Measurements from ENCODE around the gene PORCN. TPM values are rescaled to one million over a fixed set of nuclear protein-coding genes. Genes with fewer than 3 reads are reported as not detected.
"Not testable (repeated sequence)": the region's sequence is repeated elsewhere in the genome, so short reads cannot be mapped to it uniquely, and the experiment has no call there.

PORCN gene
- total RNA-seq, 1 donor from 2014 or later, result 33.4 TPM

DNA sequence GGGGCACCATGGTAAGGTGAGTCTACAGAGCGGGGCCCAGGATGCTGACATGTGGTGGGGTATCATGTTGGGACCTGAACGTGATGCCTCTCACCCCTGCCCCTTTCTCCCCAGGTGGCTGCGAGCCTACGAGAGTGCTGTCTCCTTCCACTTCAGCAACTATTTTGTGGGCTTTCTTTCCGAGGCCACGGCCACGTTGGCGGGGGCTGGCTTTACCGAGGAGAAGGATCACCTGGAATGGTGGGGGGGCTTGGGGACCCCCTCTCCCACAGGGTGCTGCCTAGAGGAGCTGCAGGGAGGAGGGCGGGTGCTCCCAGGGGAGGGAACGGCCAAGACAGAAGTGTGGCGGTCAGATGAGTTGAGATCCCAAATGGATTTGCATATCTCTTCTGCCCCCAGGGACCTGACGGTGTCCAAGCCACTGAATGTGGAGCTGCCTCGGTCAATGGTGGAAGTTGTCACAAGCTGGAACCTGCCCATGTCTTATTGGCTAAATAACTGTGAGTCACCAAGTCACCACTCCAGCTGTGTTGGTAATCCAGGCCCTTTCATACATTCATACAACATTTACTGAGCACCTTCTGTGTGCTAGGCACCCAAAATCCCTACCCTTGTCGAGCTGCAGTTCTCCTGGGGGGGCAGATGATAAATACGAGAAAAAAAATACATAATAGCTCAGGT, 5.5 kb downstream of the PORCN start:
- Histone ChIP-seq H3K36me3 (ENCODE audit: control insufficient read depth, insufficient read depth, low read length) (peaks cover 8% of the 10 kb centered on the region), H3K27me3 (ENCODE audit: control insufficient read depth, insufficient read depth, low read length) (no peaks in the 10 kb centered on the region), H3K4me3 (ENCODE audit: low read depth, low read length) (no peak overlapping the region)
- TF ChIP-seq, protein P1, sequence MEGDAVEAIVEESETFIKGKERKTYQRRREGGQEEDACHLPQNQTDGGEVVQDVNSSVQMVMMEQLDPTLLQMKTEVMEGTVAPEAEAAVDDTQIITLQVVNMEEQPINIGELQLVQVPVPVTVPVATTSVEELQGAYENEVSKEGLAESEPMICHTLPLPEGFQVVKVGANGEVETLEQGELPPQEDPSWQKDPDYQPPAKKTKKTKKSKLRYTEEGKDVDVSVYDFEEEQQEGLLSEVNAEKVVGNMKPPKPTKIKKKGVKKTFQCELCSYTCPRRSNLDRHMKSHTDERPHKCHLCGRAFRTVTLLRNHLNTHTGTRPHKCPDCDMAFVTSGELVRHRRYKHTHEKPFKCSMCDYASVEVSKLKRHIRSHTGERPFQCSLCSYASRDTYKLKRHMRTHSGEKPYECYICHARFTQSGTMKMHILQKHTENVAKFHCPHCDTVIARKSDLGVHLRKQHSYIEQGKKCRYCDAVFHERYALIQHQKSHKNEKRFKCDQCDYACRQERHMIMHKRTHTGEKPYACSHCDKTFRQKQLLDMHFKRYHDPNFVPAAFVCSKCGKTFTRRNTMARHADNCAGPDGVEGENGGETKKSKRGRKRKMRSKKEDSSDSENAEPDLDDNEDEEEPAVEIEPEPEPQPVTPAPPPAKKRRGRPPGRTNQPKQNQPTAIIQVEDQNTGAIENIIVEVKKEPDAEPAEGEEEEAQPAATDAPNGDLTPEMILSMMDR (IDR thresholded peaks at IDR 0.05; ENCODE audit: insufficient read depth, low read length, severe bottlenecking), result no peak
- DNase-seq (ENCODE audit: low read depth) (peak; percentile 70), FAIRE-seq (no peak)

DNA sequence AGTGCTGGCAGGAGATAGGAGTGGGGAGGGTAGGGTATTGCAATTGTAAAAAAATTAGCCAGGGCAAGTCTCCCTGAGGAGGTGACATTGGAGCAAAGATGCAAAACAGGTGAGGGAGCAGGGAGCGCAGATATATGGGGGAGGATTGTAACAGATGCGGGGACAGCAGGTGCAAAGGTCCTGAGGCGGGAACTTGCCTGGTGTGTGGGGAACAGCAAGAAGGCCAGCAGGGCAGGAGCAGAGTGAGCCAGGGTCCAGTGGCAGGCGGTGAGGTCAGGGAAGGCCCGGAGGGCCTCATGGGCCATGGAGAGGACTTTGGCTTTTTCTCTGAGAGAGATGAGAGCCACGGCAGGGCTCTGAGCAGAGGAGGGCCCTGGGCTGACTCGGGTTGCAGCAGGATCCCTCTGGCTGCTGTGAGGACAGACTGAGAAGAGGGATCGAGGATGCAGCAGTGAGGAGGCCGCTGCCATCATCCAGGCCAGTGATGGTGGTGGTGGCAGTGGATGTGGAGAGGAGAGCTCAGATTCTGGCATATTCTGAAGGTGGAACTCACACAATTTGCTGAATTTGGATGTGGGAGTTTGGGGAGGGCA, 6.2 kb downstream of the PORCN start:
- no peak for FAIRE-seq
- peaks cover 8% of the 10 kb centered on the region for H3K36me3 ChIP-seq (ENCODE audit: control insufficient read depth, insufficient read depth, low read length)
- no peak overlapping the region for H3K4me3 ChIP-seq (ENCODE audit: low read depth, low read length)
- TF ChIP-seq, protein P1 (IDR thresholded peaks at IDR 0.05; ENCODE audit: insufficient read depth, low read length, severe bottlenecking), result no peak
- DNase-seq (ENCODE audit: low read depth), result no peak
- H3K27me3 ChIP-seq (ENCODE audit: control insufficient read depth, insufficient read depth, low read length), result no peaks in the 10 kb centered on the region

DNA sequence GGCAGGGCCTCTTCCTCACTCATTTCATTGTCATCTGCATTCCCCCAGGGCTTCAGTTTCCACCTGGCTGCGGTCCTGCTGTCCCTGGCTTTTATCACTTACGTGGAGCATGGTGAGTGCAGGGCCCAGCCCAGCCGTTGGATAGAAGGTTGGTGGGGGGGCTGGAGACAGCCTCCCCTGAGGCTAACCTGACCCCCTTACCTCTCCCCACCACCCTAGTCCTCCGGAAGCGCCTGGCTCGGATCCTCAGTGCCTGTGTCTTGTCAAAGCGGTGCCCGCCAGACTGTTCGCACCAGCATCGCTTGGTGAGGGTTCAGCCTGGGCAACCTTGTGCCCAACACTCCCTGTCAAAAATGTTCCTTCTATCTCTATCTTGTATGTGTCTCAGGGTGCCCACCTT, 7.0 kb downstream of the PORCN start:
- peaks cover 8% of the 10 kb centered on the region for H3K36me3 ChIP-seq (ENCODE audit: control insufficient read depth, insufficient read depth, low read length)
- FAIRE-seq (no peak), DNase-seq (ENCODE audit: low read depth) (no peak)
- H3K4me3 ChIP-seq (ENCODE audit: low read depth, low read length), result no peak overlapping the region
- no peaks in the 10 kb centered on the region for H3K27me3 ChIP-seq (ENCODE audit: control insufficient read depth, insufficient read depth, low read length)
- TF ChIP-seq, protein P1 (IDR thresholded peaks at IDR 0.05; ENCODE audit: insufficient read depth, low read length, severe bottlenecking), result no peak

DNA sequence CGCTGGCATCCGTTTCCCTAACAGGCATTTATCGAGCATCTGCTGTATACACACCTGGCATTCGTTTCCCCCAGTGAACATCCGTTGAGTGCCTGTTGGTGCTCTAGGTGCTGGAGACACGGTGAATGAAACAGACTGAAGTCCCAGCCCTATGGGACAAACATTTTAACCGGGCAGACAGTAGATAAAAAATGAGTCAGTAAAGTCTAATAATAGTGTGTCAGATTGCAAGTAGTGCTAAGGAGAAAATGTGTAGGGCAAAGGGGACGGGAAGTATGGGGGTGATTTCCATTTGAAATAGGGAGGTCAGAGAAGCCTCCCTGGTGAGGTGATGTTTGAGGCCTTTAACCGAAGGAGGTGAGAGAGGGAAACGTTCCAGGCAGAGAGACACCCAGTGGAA, 7.5 kb downstream of the PORCN start:
- Histone ChIP-seq H3K36me3 (ENCODE audit: control insufficient read depth, insufficient read depth, low read length) (peaks cover 8% of the 10 kb centered on the region), H3K27me3 (ENCODE audit: control insufficient read depth, insufficient read depth, low read length) (no peaks in the 10 kb centered on the region), H3K4me3 (ENCODE audit: low read depth, low read length) (no peak overlapping the region)
- TF ChIP-seq, protein P1 (IDR thresholded peaks at IDR 0.05; ENCODE audit: insufficient read depth, low read length, severe bottlenecking), result no peak
- no peak for FAIRE-seq
- no peak for DNase-seq (ENCODE audit: low read depth)

DNA sequence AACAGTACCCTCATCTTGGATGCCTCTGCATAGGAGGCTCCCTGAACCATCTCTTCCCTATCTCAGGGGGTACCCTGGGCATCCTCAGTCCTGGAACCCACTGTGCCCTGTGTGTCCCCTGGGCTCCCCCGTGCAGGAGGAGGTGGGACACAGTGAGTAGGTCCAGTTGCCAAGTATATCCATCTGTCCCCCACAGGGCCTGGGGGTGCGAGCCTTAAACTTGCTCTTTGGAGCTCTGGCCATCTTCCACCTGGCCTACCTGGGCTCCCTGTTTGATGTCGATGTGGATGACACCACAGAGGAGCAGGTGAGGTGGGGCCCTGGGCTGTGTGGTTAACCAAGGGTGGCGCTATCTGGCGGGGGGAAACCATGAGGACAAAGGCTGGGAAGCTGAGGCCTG, 8.2 kb downstream of the PORCN start:
- FAIRE-seq (no peak), DNase-seq (ENCODE audit: low read depth) (no peak)
- no peak overlapping the region for H3K4me3 ChIP-seq (ENCODE audit: low read depth, low read length)
- TF ChIP-seq, protein P1 (IDR thresholded peaks at IDR 0.05; ENCODE audit: insufficient read depth, low read length, severe bottlenecking), result no peak
- peaks cover 8% of the 10 kb centered on the region for H3K36me3 ChIP-seq (ENCODE audit: control insufficient read depth, insufficient read depth, low read length)
- H3K27me3 ChIP-seq (ENCODE audit: control insufficient read depth, insufficient read depth, low read length), result no peaks in the 10 kb centered on the region

DNA sequence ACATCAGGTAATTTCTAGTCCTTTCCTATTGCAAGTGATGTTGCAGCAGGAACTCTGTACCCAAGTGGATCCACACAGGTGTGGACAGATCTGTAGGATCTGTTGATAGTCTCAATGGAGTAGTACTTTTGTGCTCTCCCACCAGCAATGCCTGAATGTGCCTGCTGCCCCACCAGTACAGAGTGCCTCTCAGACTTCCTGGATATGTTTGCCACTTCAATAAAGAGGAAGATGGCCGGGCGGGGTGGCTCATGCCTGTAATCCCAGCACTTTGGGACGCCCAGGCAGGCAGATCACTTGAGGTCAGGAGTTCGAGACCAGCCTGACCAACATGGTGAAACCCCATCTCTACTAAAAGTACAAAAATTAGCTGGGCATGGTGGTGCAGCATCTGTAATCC, 10.7 kb downstream of the PORCN start:
- H3K36me3 ChIP-seq (ENCODE audit: control insufficient read depth, insufficient read depth, low read length); H3K27me3 ChIP-seq (ENCODE audit: control insufficient read depth, insufficient read depth, low read length); DNase-seq (ENCODE audit: low read depth); FAIRE-seq; H3K4me3 ChIP-seq (ENCODE audit: low read depth, low read length): not testable (repeated sequence)

Data from bronchial epithelial cell (primary cell).